T-cell (primary cell): Measurements from ENCODE around the gene PAIP1. TPM values are rescaled to one million over a fixed set of nuclear protein-coding genes. Genes with fewer than 3 reads are reported as not detected.
"Not testable (repeated sequence)": the region's sequence is repeated elsewhere in the genome, so short reads cannot be mapped to it uniquely, and the experiment has no call there.

ENCODE experiments used
- ATAC-seq, 4 experiments: fragments of 200-7000 bp in 3 of 4; fragments of 150-1000 bp in 1 of 4; cut with Tn5 transposase; replicated peaks in 1 of 4; 1 replicate in 3 of 4; 2 replicates in 1 of 4; pipeline ENCODE4 v1.10.0; 2021; ENCODE audit warnings: moderate library complexity in 3 of 4, mild to moderate bottlenecking in 2 of 4, moderate number of reproducible peaks in 1 of 4
- CTCF ChIA-PET, 2 donors: fragments of 300-600 bp; sonication (Branson Sonifier 250); formaldehyde crosslinking; loops; one replicate each; lab custom pipeline; 2022; ENCODE audit warnings: antibody characterized with exemption in 2 of 2; lab: Charles Lee
- POLR2A ChIA-PET, 2 donors: fragments of 300-600 bp; sonication (Branson Sonifier 250); formaldehyde crosslinking; loops; one replicate each; lab custom pipeline; 2022; ENCODE audit warnings: antibody characterized with exemption in 2 of 2; lab: Charles Lee
- DNase-seq, 35 experiments: peaks; one replicate each; pipeline versions ENCODE4 v3.0.0 to v3.0.0-alpha.2; 2013 to 2023
- H3K27ac ChIP-seq: one replicate; pipeline ENCODE4 v1.5.1; 2013; ENCODE audit warnings: low read length
- H3K27me3 ChIP-seq, 2 experiments: replicated peaks in 1 of 2; 1 replicate in 1 of 2; 2 replicates in 1 of 2; pipeline versions ENCODE4 v1.6.1 to v1.7.0; 2013; ENCODE audit warnings: low read length in 1 of 2, mixed read lengths in 1 of 2; ENCODE audit not compliant: control insufficient read depth in 2 of 2, insufficient read depth in 2 of 2; ENCODE audit errors: extremely low read depth in 1 of 2
- H3K36me3 ChIP-seq, 2 donors: 1 replicate in 1 of 2; 2 replicates in 1 of 2; pipeline versions ENCODE4 v1.6.1 to v1.7.0; 2013; ENCODE audit warnings: low read length in 1 of 2; ENCODE audit not compliant: control insufficient read depth in 2 of 2, insufficient read depth in 1 of 2; ENCODE audit errors: extremely low read depth in 1 of 2
- H3K4me1 ChIP-seq, 2 experiments: 1 replicate in 1 of 2; 2 replicates in 1 of 2; pipeline versions ENCODE4 v1.6.1 to v1.7.0; 2013; ENCODE audit warnings: low read length in 2 of 2, mixed read lengths in 1 of 2; ENCODE audit not compliant: insufficient read depth in 2 of 2, control insufficient read depth in 1 of 2; ENCODE audit errors: extremely low read depth in 1 of 2
- H3K4me3 ChIP-seq, 2 donors: 1 replicate in 1 of 2; 2 replicates in 1 of 2; pipeline versions ENCODE4 v1.5.1 to v1.7.0; 2013; ENCODE audit warnings: mild to moderate bottlenecking in 2 of 2, low read length in 1 of 2, moderate library complexity in 1 of 2; ENCODE audit not compliant: control insufficient read depth in 1 of 2; ENCODE audit errors: extremely low read depth in 1 of 2
- H3K9me3 ChIP-seq: 2 replicates; pipeline ENCODE4 v1.7.0; 2013
- H3K27ac Mint-ChIP-seq, 2 donors: one replicate each; pipeline ENCODE4 v1.8.0; 2020 to 2021; ENCODE audit warnings: mild to moderate bottlenecking in 2 of 2, mixed read lengths in 2 of 2
- H3K27me3 Mint-ChIP-seq, 2 donors: one replicate each; pipeline ENCODE4 v1.8.0; 2021 to 2022; ENCODE audit warnings: mixed read lengths in 2 of 2
- H3K36me3 Mint-ChIP-seq: one replicate; pipeline ENCODE4 v1.8.0; 2021; ENCODE audit warnings: mixed read lengths
- H3K4me1 Mint-ChIP-seq, 3 donors: one replicate each; pipeline ENCODE4 v1.8.0; 2020 to 2022; ENCODE audit warnings: mixed read lengths in 3 of 3, mild to moderate bottlenecking in 1 of 3
- H3K4me3 Mint-ChIP-seq, 3 donors: one replicate each; pipeline ENCODE4 v1.8.0; 2020 to 2022; ENCODE audit warnings: mild to moderate bottlenecking in 3 of 3, mixed read lengths in 3 of 3, moderate library complexity in 3 of 3
- H3K9me3 Mint-ChIP-seq, 3 donors: one replicate each; pipeline ENCODE4 v1.8.0; 2020 to 2022; ENCODE audit warnings: mixed read lengths in 3 of 3
- WGBS: methylation state at CpG from one replicate; pipeline ENCODE4 v1.1.5; 2013; ENCODE audit warnings: missing lambda C conversion rate; ENCODE audit not compliant: insufficient coverage; 5-methylcytosine and 5-hydroxymethylcytosine counted together
- total RNA-seq, 35 experiments: library from RNA in 6 of 35; stranded (reverse) in 6 of 35; fragments of 120-200 nt in 1 of 35; gene quantifications; one replicate each; pipeline versions ENCODE4 v1.2.1 to v1.2.4 and lab custom pipeline; 2013 to 2026

PAIP1 gene
- total RNA-seq, 5 donors from 2014 or later (not counting 1 experiment from before 2014, with no cell fraction given) = 28.8 to 44.9 (median 35.0) TPM

GRCh38 chr5:43588842-43589241, 32.0 kb upstream of the PAIP1 start:
- ATAC-seq (no peak), DNase-seq (no peak)
- Histone ChIP-seq H3K4me1 (no peaks in the 10 kb centered on the region), H3K27me3 (no peaks in the 10 kb centered on the region), H3K9me3 (no peaks in the 10 kb centered on the region), H3K27ac (no peak overlapping the region), H3K4me3 (no peak overlapping the region), H3K36me3 (no peaks in the 10 kb centered on the region)
- Mint-ChIP-seq H3K27ac (no peak overlapping the region), H3K4me1 (no peaks in the 10 kb centered on the region), H3K4me3 (no peak overlapping the region), H3K36me3 (peaks cover 25% of the 10 kb centered on the region), H3K27me3 (no peaks in the 10 kb centered on the region), H3K9me3 (no peaks in the 10 kb centered on the region)
- ChIA-PET CTCF (no interaction called here), POLR2A (no interaction called here)
- no CpG with 5 or more reads among the region's 1 CpG for WGBS

DNA sequence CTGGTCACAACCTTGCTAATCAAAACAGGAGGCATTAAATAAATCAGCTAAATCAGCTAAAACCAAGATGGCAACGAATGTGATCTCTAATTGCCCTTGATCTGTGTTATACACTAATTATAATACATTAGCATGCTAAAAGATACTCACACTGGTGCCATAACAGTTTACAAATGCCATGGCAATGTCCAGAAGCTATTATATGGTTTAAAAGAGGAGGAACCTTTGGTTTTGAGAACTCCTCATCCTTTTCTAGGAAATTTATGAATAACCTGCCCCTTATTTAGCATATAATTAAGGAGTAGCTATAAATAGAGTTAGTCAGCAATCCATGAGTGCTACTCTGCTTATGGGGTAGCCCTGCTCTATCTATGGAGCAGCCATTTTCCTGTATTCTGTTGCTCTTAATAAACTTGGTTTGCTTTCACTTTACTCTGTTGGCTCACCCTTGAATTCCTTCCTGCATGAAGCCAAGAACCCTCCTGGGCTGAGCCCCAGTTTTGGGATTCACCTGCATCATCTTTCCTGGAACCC, 27.4 kb upstream of the PAIP1 start:
- Mint-ChIP-seq H3K9me3 (no peaks in the 10 kb centered on the region), H3K27ac (no peak overlapping the region), H3K4me3 (no peak overlapping the region), H3K36me3 (peaks cover 35% of the 10 kb centered on the region), H3K4me1 (no peaks in the 10 kb centered on the region), H3K27me3 (no peaks in the 10 kb centered on the region)
- ATAC-seq (no peak), DNase-seq (no peak)
- H3K4me3 ChIP-seq = no peak overlapping the region
- no peaks in the 10 kb centered on the region for H3K9me3 ChIP-seq
- H3K27me3 ChIP-seq = no peaks in the 10 kb centered on the region
- H3K36me3 ChIP-seq = peaks cover 0 to 3% of the 10 kb centered on the region in 2 donors
- H3K4me1 ChIP-seq = no peaks in the 10 kb centered on the region
- ChIA-PET CTCF (no interaction called here), POLR2A (no interaction called here)
- no peak overlapping the region for H3K27ac ChIP-seq
- no CpG with 5 or more reads among the region's 1 CpG for WGBS

GRCh38 chr5:43583724-43584123, 26.8 kb upstream of the PAIP1 start:
- no peaks in the 10 kb centered on the region for H3K4me1 ChIP-seq
- ChIA-PET POLR2A (no interaction called here), CTCF (no interaction called here)
- no peaks in the 10 kb centered on the region for H3K9me3 ChIP-seq
- H3K27me3 ChIP-seq = no peaks in the 10 kb centered on the region
- peaks cover 35% of the 10 kb centered on the region for H3K36me3 Mint-ChIP-seq
- H3K4me1 Mint-ChIP-seq = no peaks in the 10 kb centered on the region
- ATAC-seq (no peak), DNase-seq (no peak)
- H3K27ac ChIP-seq = no peak overlapping the region
- no peaks in the 10 kb centered on the region for H3K27me3 Mint-ChIP-seq
- no peak overlapping the region for H3K4me3 Mint-ChIP-seq
- peaks cover 0 to 3% of the 10 kb centered on the region in 2 donors for H3K36me3 ChIP-seq
- no peak overlapping the region for H3K4me3 ChIP-seq
- H3K9me3 Mint-ChIP-seq = no peaks in the 10 kb centered on the region
- no peak overlapping the region for H3K27ac Mint-ChIP-seq

GRCh38 chr5:43582082-43583005, 25.5 kb upstream of the PAIP1 start:
- no peak overlapping the region for H3K4me3 Mint-ChIP-seq
- Histone ChIP-seq H3K4me3 (no peak overlapping the region), H3K9me3 (no peaks in the 10 kb centered on the region), H3K27me3 (no peaks in the 10 kb centered on the region), H3K27ac (no peak overlapping the region), H3K4me1 (no peaks in the 10 kb centered on the region), H3K36me3 (peaks cover 0 to 3% of the 10 kb centered on the region in 2 donors)
- POLR2A ChIA-PET = no interaction called here
- peaks cover 32% of the 10 kb centered on the region for H3K36me3 Mint-ChIP-seq
- no peak for DNase-seq
- no peaks in the 10 kb centered on the region for H3K9me3 Mint-ChIP-seq
- H3K4me1 Mint-ChIP-seq = no peaks in the 10 kb centered on the region
- no peak for ATAC-seq
- H3K27ac Mint-ChIP-seq = no peak overlapping the region
- no peaks in the 10 kb centered on the region for H3K27me3 Mint-ChIP-seq
- 98% methylated on average over 4 of the region's 4 CpGs for WGBS
- CTCF ChIA-PET = no interaction called here

DNA sequence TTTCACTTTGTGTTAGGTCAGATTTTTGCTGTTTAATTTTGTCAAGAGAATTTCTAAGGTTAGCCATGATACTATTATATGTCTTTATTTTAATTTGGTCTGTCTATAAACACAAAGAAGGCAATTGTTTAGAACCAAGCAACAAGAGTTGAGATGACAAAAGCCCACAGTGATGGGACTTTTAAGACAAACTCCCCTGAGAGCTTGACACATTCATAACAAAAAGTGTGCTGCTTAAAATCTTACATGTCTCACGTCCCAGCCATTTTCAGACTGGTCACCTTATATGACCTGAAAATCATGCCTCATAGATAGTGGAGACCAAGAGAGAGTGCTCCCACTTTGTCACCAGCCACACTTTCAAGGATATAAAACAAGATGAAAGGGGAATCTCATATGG, 24.5 kb upstream of the PAIP1 start:
- Mint-ChIP-seq H3K4me3 (no peak overlapping the region), H3K27ac (no peak overlapping the region), H3K9me3 (no peaks in the 10 kb centered on the region), H3K36me3 (peaks cover 31% of the 10 kb centered on the region), H3K27me3 (no peaks in the 10 kb centered on the region), H3K4me1 (no peaks in the 10 kb centered on the region)
- H3K4me1 ChIP-seq = no peaks in the 10 kb centered on the region
- ChIA-PET CTCF (interaction anchor here in 1 of 2 donors (1.0 kb wide), 1 partner anchor 1199 kb away, joined by 3 read pairs; no protein-coding TSS in a partner anchor), POLR2A (no interaction called here)
- no peak for ATAC-seq
- H3K36me3 ChIP-seq = peaks cover 0 to 3% of the 10 kb centered on the region in 2 donors
- DNase-seq = no peak
- H3K27me3 ChIP-seq = no peaks in the 10 kb centered on the region
- H3K4me3 ChIP-seq = no peak overlapping the region
- WGBS = no CpG with 5 or more reads among the region's 1 CpG
- H3K9me3 ChIP-seq = no peaks in the 10 kb centered on the region
- H3K27ac ChIP-seq = no peak overlapping the region

- H3K4me3 ChIP-seq, ATAC-seq, H3K4me3 Mint-ChIP-seq, H3K27ac ChIP-seq, H3K9me3 Mint-ChIP-seq, H3K27me3 ChIP-seq, H3K27ac Mint-ChIP-seq, H3K4me1 ChIP-seq, H3K27me3 Mint-ChIP-seq, H3K4me1 Mint-ChIP-seq, H3K9me3 ChIP-seq, DNase-seq, H3K36me3 ChIP-seq, POLR2A ChIA-PET: not testable (repeated sequence)
- H3K36me3 Mint-ChIP-seq = peaks cover 33% of the 10 kb centered on the region
- CTCF ChIA-PET = interaction anchor here in 1 of 2 donors (1.0 kb wide), 1 partner anchor 1200 kb away, joined by 3 read pairs; no protein-coding TSS in a partner anchor
- WGBS = 95% methylated on average over 4 of the region's 10 CpGs
These were observed 23.7 kb upstream of the PAIP1 start for GRCh38 chr5:43580402-43581210.
